SK-N-SH treated with all-trans-retinoic acid at 6 μM for 48 hours (cell line): ENCODE data around the gene NOX1.

Experiments used
- GLIS3 ChIP-seq: fragments of 250-450 bp; sonication (Bioruptor Pico); IDR thresholded peaks from 2 replicates; pipeline ENCODE4 v1.5.0; 2020; ENCODE audit warnings: mild to moderate bottlenecking, moderate library complexity
- ZNF70 ChIP-seq: fragments of 450-650 bp; formaldehyde crosslinking; IDR thresholded peaks from 2 replicates; pipeline ENCODE4 v1.5.0; 2020; ENCODE audit warnings: mild to moderate bottlenecking, moderate library complexity
- TF ChIP-seq, protein P1 (sequence below): fragments of 250-450 bp; sonication (Bioruptor Pico); IDR thresholded peaks from 2 replicates; pipeline ENCODE4 v1.8.0; 2020; ENCODE audit warnings: mild to moderate bottlenecking, moderate library complexity, borderline replicate concordance

DNA sequence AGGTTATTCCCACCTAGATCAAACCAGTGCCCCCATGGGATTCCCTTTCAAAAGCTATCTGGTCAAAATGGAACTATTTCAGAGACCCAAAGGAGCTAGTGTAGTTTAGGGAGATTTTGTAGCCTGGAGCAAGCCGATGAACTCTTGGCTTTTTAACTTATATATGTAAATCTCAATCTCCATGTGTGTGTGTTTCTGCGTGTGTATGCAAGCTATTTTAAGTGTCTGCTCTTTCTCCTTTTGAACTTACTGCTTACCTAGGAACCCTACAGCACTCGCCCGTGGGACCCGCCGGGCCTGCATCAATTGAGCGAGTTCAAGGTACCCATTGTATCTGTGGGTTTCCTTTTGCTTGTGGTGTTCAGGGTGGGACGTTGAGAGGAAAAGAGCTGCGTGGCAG, 43.6 kb downstream of the NOX1 start:
- no peak for TF ChIP-seq GLIS3 (CRISPR knock-in tag)
- no peak for TF ChIP-seq ZNF70 (CRISPR knock-in tag)
- TF ChIP-seq, protein P1, sequence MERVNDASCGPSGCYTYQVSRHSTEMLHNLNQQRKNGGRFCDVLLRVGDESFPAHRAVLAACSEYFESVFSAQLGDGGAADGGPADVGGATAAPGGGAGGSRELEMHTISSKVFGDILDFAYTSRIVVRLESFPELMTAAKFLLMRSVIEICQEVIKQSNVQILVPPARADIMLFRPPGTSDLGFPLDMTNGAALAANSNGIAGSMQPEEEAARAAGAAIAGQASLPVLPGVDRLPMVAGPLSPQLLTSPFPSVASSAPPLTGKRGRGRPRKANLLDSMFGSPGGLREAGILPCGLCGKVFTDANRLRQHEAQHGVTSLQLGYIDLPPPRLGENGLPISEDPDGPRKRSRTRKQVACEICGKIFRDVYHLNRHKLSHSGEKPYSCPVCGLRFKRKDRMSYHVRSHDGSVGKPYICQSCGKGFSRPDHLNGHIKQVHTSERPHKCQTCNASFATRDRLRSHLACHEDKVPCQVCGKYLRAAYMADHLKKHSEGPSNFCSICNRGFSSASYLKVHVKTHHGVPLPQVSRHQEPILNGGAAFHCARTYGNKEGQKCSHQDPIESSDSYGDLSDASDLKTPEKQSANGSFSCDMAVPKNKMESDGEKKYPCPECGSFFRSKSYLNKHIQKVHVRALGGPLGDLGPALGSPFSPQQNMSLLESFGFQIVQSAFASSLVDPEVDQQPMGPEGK (CRISPR knock-in tag) = no peak
